Measurements from ENCODE around the gene CALY. TPM values are rescaled to one million over a fixed set of nuclear protein-coding genes. Genes with fewer than 3 reads are reported as not detected.

Gene CALY
- total RNA-seq, 4 donors from 2014 or later: 0.34 TPM; not detected in 3

DNA sequence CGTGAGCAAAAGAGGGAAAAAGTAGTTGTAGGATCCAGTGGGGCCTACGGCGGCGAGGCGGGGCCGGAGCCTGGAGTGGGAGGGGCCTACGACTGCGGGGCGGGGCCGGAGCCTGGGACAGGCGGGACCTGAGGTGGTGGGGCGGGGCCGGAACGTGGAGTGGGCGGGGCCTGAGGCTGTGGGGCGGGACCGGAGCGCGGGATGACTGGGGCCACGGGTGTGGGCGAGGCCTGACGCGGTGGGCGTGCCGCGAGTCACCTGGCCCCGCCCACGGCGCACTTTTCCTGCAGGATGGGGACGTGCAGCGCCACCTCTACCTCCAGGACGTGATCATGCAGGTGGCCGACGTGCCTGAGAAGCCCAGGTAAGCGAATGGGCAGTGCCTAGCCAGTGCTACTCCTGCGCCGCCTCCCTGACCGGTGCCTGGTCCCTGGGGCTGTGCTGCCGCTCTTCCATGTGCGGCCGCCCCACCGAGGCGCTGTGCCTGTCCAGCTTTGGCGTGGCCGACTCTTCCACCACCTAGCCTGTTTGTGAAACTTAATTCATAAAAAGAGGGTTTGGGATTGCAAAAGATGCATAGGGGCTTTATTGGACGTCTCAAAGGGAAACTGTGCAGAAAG lies 27.5 kb downstream of the CALY start:
- TF ChIP-seq, protein P1, sequence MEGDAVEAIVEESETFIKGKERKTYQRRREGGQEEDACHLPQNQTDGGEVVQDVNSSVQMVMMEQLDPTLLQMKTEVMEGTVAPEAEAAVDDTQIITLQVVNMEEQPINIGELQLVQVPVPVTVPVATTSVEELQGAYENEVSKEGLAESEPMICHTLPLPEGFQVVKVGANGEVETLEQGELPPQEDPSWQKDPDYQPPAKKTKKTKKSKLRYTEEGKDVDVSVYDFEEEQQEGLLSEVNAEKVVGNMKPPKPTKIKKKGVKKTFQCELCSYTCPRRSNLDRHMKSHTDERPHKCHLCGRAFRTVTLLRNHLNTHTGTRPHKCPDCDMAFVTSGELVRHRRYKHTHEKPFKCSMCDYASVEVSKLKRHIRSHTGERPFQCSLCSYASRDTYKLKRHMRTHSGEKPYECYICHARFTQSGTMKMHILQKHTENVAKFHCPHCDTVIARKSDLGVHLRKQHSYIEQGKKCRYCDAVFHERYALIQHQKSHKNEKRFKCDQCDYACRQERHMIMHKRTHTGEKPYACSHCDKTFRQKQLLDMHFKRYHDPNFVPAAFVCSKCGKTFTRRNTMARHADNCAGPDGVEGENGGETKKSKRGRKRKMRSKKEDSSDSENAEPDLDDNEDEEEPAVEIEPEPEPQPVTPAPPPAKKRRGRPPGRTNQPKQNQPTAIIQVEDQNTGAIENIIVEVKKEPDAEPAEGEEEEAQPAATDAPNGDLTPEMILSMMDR (IDR thresholded peaks at IDR 0.05; ENCODE audit: low read depth): no peak

DNA sequence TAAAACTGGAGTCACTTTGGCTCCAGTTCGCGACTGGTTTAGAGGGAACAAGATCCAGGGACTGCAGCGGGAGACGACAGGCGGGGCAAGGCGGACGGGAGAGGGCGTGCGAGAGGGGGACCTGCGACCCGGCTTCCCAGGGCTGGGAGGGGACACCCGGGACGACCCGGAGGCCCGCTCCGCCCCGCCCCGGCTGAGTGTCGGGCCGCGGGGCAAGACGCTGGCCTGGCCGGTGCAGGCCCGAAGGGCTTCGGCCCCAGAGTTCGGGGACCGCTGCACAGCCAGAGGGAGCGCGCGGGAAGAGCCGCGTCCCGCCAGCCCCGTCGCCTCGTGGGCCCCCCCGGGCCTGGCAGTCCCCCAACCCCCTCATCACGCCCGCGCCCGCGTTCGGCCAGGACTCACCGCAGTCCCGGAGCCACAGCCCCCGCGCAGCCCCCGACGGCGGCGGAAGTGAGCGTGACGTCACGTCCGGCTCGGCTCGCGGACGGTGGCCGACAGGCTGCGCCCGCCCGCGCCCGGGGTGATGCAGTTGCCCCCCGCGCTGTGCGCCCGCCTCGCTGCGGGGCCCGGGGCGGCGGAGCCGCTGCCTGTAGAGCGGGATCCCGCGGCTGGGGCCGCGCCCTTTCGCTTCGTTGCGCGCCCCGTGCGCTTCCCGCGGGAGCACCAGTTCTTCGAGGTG lies 28.1 kb downstream of the CALY start, which contains the start of the genes TUBGCP2 and ZNF511:
Gene TUBGCP2 (minus strand): TSS at position 452 of the 679 bp plus-strand sequence. CDS start 5,931 bp downstream, outside the sequence.
Gene ZNF511 (plus strand): TSS at position 494 of the 679 bp plus-strand sequence. CDS start 30 bp downstream, at position 524.
- TF ChIP-seq, protein P1 (IDR thresholded peaks at IDR 0.05; ENCODE audit: low read depth): no peak

DNA sequence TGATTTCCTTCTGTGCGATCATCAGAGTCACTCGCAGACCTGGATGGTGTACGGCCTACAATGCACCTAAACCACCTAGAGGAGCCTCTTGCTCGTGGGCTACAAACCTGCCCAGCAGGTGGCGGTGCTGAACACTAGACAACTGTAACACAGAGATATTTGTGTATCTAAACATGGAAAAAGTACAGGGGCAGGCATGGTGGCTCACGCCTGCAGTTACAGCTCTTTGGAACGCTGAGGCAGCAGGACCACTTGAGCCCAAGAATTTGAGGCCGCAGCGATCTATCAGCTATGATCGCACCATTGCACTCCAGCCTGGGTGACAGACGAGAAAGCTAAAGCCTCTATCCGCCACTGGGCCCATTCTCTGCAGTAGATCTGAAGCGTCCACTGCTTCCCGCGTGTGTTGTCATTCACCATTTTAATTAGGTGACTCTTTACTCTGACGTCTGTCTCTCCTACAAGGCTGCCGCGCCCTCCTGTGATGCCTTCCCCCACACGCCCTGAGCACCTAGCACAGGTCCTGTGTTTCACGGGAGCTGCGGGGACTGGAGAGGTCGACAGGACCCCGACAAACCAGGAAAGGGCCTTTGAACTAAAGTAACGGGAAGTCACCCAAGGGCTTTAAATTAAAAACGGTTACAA lies 28.8 kb downstream of the CALY start:
- TF ChIP-seq, protein P1 (IDR thresholded peaks at IDR 0.05; ENCODE audit: low read depth): no peak

DNA sequence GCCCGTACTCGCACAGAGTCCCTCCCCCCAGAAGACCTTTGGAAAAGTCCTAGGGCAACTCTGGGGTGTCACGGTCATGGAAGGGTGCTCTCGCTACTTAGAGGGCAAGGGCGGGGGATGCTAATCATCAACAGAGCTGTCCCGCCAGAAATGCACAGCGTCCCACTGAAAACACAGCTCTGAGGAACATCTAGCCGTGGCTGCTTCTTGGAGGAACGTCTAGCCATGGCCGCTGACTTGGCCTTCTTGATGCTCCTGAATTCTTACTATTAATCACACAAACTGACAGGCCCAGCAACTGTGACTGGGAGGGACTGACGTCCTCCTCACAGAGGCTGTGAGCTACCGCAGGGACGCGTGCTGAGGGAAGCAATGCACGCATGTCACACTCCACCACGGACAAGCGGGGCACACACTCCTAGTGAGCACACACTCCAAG lies 29.7 kb downstream of the CALY start:
- TF ChIP-seq, protein P1 (IDR thresholded peaks at IDR 0.05; ENCODE audit: low read depth): no peak

DNA sequence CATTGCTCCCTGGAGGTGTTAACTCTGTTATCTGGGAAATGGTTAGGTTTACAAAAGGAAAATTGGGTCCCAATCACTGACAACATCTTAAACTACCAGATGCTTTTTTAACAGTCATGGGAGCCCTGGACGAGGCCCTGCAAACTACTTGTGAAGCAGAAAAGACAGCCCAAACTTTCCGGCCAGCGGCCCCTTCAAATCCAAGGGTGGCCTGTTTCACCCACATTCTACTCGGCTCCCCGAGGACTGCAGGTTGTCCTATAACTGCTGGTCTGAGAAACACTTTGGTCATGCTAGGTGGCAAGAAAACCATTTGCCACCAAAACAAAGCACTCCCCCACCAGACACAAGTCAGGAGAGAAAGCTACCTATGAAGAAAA lies 30.6 kb downstream of the CALY start:
- TF ChIP-seq, protein P1 (IDR thresholded peaks at IDR 0.05; ENCODE audit: low read depth): no peak

DNA sequence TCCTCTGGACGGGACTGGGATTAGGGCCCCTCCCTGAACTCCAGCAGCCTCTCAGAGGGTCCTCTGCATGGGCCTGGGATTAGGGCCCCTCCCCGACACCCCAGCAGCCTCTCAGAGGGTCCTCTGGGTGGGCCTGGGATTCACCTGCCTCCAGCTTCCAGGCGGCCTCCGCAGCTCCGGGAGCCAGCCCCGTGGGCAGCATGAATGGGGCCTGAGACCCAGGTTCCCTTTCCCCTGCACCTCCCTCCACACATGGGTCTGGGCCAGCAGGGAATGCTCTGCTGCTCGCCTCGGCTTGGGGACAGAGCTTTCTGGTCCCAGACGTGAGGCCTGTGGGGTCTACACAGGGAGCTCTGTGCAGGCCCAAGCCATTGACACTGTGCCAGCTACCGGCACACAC lies 33.5 kb downstream of the CALY start:
- TF ChIP-seq, protein P1 (IDR thresholded peaks at IDR 0.05; ENCODE audit: low read depth): no peak

DNA sequence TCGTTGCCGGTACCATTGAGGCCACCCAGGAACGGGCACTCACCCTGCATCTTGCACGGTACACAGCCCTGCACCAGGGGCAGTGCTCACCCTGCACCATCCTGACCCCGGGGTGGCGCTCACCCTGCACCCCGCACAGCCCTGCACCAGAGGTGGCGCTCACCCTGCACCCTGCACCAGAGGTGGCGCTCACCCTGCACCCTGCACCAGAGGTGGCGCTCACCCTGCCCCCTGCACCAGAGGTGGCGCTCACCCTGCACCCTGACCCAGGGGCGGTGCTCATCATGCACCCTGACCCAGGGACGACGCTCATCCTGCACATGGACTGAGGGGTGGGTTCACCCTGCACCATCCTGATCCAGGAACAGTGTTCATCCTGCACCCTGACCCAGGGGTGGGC lies 34.5 kb downstream of the CALY start:
- TF ChIP-seq, protein P1 (IDR thresholded peaks at IDR 0.05; ENCODE audit: low read depth): no peak
